ENCODE data around the gene GH2.

- TF ChIP-seq CTCF (conservative IDR thresholded peaks at IDR 0.05; ENCODE audit: low read depth, low read length) (no peak), EZH2phosphoT487 (IDR thresholded peaks at IDR 0.05; ENCODE audit: borderline replicate concordance, low read length) (no peak), EZH2 (IDR thresholded peaks at IDR 0.05; ENCODE audit: low read length, unreplicated experiment) (no peak)
Observed at GRCh38 chr17:63859257-63859656, 22.5 kb downstream of the GH2 start.
